GM19468 (cell line): ENCODE data around the gene DEFB121.
"Not testable (repeated sequence)": the region's sequence is repeated elsewhere in the genome, so short reads cannot be mapped to it uniquely, and the experiment has no call there.

Experiments
- ATAC-seq: cut with Tn5 transposase; IDR thresholded peaks from one replicate; pipeline ENCODE4 v1.9.1; 2021; ENCODE audit warnings: mild to moderate bottlenecking, moderate library complexity, moderate number of reproducible peaks; ENCODE audit not compliant: unreplicated experiment; ENCODE audit errors: extremely low read depth

DEFB121 gene, protein sequence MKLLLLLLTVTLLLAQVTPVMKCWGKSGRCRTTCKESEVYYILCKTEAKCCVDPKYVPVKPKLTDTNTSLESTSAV

GRCh38 chr20:31406115-31406514 is at the start of gene DEFB121:
Gene DEFB121 (minus strand): TSS chr20:31406215. CDS start chr20:31406152, 63 bp downstream.
- ATAC-seq: no peak

- ATAC-seq: no peak
These were observed 48.3 kb upstream of the DEFB121 start for GRCh38 chr20:31454361-31454760.

- no peak for ATAC-seq
These were observed 46.6 kb upstream of the DEFB121 start for GRCh38 chr20:31452575-31452974.

GRCh38 chr20:31449511-31450414 is 43.7 kb upstream of the DEFB121 start:
- ATAC-seq: no peak

GRCh38 chr20:31446084-31446819 is 40.2 kb upstream of the DEFB121 start:
- ATAC-seq: no peak

DNA sequence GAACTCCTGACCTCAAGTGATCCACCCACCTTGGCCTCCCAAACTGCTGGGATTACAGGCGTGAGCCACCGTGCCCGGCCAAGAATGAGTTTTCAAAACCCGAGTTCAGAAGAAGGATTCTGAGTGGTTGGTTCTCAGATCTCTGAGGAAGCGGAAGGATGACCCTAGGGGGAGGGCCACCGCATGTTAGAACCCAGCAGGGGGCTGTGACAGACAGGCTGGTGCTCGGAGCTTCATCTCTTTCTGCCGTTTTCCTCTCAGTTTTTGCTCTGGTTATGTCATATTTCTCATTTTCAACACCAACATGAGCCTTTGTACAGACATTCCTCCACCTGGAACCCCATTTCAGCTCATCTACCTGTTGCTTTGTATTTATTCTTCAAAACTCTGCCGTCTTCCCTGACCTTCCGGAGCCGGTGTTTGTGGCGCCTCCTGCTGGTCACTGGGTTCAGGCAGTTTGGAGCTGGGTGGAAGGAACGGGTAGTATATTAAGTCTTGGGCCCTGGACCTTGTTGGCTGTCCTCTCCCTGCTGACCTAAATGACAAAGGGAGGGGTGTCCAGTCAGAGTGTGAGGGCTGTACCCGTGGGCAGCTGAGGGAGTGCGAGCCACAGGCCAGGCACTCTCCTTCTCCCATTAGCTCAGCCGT is 34.1 kb upstream of the DEFB121 start, which contains the start of gene DEFB123:
TSS of gene DEFB123 (plus strand) at position 621 of the 648 bp plus-strand sequence. CDS start 67 bp downstream, outside the sequence.
- ATAC-seq: no peak

DNA sequence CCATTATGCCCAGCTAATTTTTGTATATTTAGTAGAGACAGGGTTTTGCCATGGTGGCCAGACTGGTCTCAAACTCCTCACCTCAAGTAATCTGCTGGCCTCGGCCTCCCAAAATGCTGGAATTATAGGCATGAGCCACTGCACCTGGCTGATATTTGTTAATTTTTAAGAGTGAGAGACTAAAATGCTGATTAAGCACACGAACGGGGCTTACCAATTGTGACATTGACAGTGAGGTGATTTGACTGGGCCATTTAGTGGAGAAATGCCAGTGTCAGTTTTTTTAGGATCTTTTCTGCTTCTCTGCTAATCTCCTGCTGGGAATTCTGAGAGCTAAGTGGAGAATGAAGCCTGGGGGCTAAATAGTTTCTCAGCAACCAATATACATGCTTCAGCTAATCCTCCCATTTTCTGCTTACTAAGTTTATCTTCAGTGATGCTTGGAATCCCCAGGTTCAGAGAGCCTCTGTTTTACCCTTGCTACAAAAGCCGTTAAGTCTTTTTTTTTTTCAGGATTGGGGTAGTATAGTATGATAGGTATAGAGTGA is 24.6 kb upstream of the DEFB121 start:
- no peak for ATAC-seq

GRCh38 chr20:31427576-31427975 is 21.6 kb upstream of the DEFB121 start:
- ATAC-seq: not testable (repeated sequence)

- not testable (repeated sequence) for ATAC-seq
These were observed 21.0 kb upstream of the DEFB121 start for GRCh38 chr20:31426891-31427551.

- no peak for ATAC-seq
These were observed 19.8 kb upstream of the DEFB121 start for GRCh38 chr20:31425797-31426196.

- no peak for ATAC-seq
These were observed 12.3 kb upstream of the DEFB121 start for GRCh38 chr20:31418307-31418706.

GRCh38 chr20:31415653-31416052 is 9.6 kb upstream of the DEFB121 start:
- ATAC-seq: no peak

GRCh38 chr20:31414381-31414780 is 8.4 kb upstream of the DEFB121 start:
- no peak for ATAC-seq

- ATAC-seq: no peak
These were observed 4.0 kb upstream of the DEFB121 start for GRCh38 chr20:31410011-31410410.

GRCh38 chr20:31403886-31404285 is 2.1 kb downstream of the DEFB121 start:
- ATAC-seq: no peak

DNA sequence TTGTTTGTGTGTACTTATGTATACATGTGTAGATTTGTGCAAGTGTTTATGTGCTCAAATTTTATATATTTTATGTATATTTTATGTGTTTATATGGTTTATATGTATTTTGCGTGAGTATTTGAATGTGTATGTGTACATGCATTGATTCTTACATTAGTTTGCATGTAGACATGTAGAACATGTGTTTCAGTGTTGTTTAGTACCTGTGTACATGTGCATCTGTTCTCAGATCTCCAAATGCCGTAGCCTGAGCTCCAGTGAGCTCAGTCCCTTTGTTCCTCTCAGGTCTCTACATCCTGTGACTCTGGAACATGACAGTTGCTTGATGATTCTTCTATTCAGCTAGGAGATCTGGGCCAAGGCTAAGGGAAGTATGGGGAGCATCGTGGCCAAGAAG is 11.1 kb downstream of the DEFB121 start:
- ATAC-seq: no peak

DNA sequence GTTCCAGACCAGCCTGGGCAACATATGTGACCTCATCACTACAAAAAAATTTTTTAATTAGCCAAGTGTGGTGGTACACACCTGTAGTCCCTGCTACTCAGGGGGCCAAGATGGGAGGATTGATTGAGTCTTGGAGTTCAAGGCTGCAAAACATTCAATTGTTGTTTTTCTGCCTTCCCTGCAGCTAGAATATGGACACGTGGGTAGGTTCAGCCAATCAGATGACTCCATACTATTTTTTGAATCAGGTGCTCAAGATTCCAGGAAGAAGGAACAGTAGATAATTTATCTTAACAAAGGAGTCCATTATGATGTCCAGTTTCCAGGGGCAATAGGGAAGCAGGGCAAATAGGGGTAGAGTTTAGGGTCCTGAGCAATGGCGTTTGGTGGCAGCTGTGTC is 13.2 kb downstream of the DEFB121 start:
- no peak for ATAC-seq

DNA sequence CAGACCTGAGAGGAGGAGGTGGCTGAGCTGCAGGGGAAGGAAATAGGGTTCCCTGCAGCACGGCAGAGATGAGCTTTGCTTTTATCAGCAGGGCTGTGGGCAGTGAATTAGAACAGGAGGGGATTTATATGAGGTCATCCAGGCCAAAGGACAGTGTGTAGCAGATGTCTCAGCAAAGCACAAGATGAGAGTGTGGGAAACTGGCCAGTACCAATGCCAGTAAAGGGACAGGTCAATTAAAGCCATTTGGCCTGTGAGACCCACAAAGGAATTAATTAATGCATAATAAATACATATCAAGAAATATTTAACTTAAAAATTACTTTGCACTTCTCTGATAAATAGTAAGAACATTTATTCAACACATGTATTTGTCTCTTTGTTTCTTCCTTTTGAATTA is 15.5 kb downstream of the DEFB121 start, which contains the start of gene DEFB119:
TSS of gene DEFB119 (minus strand) at position 101 of the 400 bp plus-strand sequence. CDS start 107 bp downstream, outside the sequence.
- ATAC-seq: no peak

DNA sequence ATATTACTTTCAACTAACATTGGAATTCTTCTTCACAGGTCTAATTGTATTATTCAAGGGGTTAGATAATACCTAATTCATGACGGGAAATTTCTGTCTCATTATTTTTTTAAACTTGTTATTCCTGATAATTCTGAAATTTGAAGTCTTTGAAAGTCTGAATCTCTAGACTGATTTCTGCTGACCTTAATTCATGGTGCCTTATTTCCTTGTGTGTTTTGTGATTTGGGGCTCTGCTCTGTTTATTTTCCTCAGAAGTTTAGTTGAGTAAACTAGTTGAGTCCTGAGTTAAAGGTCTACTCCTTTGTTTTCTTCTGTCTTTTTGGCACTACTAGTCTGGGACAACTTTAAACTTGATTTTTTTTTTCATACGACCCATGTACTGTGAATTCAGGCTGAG is 31.7 kb downstream of the DEFB121 start:
- no peak for ATAC-seq
